WI38 (cell line): ENCODE measurements around the gene MRM1.

ENCODE experiments used
- H3K4me3 ChIP-seq: 2 replicates; pipeline ENCODE4 v1.5.1; 2011; ENCODE audit warnings: low read depth, mild to moderate bottlenecking, control low read depth, low read length
- CTCF ChIP-seq: IDR thresholded peaks from 2 replicates; pipeline ENCODE4 v1.5.1; 2012; ENCODE audit warnings: low read depth, mild to moderate bottlenecking, control low read depth, low read length

Gene MRM1

GRCh38 chr17:36632916-36633771, 31.8 kb downstream of the MRM1 start:
- no peak overlapping the region for H3K4me3 ChIP-seq
- TF ChIP-seq CTCF, result no peak

- no peak for TF ChIP-seq CTCF
- H3K4me3 ChIP-seq, result no peak overlapping the region
These were observed 39.0 kb downstream of the MRM1 start for GRCh38 chr17:36640346-36640745.

GRCh38 chr17:36640836-36641235, 39.5 kb downstream of the MRM1 start:
- no peak for TF ChIP-seq CTCF

GRCh38 chr17:36641331-36641876, 40.0 kb downstream of the MRM1 start:
- H3K4me3 ChIP-seq, result peak overlapping the region; percentile 34; the same call in 1 of the 2 replicates
- no peak for TF ChIP-seq CTCF

More at GRCh38 chr17:36640836-36641235, 39.5 kb downstream of the MRM1 start:
- no peak overlapping the region for H3K4me3 ChIP-seq

GRCh38 chr17:36641877-36642845, 40.8 kb downstream of the MRM1 start:
- TF ChIP-seq CTCF, result no peak
- H3K4me3 ChIP-seq, result peak overlapping the region; percentile 34; the same call in 1 of the 2 replicates

- no peak for TF ChIP-seq CTCF
- no peak overlapping the region for H3K4me3 ChIP-seq
These were observed 41.8 kb downstream of the MRM1 start for GRCh38 chr17:36643086-36643685.
